Peyer's patch (tissue), 4 donors: Measurements from ENCODE around the gene BICRA.

Experiments used
- POLR2A ChIP-seq, 2 donors: fragments of 450-650 bp; IDR thresholded peaks; one replicate each; pipeline ENCODE4 v1.5.1; 2017; ENCODE audit warnings: antibody characterized with exemption in 2 of 2, mild to moderate bottlenecking in 2 of 2, moderate library complexity in 2 of 2
- TF ChIP-seq, protein P1 (sequence below), 6 experiments: fragments of 450-650 bp in 4 of 6; fragments of 200-600 bp in 2 of 6; sonication (generic) in 1 of 6; IDR thresholded peaks; one replicate each; pipeline ENCODE4 v1.5.1; 2017 to 2019; ENCODE audit warnings: antibody characterized with exemption in 6 of 6, mild to moderate bottlenecking in 3 of 6, moderate library complexity in 1 of 6

GRCh38 chr19:47695533-47696262, 86.8 kb downstream of the BICRA start:
- no peak for TF ChIP-seq POLR2A (IDR thresholded peaks at IDR 0.05)
- TF ChIP-seq, protein P1, sequence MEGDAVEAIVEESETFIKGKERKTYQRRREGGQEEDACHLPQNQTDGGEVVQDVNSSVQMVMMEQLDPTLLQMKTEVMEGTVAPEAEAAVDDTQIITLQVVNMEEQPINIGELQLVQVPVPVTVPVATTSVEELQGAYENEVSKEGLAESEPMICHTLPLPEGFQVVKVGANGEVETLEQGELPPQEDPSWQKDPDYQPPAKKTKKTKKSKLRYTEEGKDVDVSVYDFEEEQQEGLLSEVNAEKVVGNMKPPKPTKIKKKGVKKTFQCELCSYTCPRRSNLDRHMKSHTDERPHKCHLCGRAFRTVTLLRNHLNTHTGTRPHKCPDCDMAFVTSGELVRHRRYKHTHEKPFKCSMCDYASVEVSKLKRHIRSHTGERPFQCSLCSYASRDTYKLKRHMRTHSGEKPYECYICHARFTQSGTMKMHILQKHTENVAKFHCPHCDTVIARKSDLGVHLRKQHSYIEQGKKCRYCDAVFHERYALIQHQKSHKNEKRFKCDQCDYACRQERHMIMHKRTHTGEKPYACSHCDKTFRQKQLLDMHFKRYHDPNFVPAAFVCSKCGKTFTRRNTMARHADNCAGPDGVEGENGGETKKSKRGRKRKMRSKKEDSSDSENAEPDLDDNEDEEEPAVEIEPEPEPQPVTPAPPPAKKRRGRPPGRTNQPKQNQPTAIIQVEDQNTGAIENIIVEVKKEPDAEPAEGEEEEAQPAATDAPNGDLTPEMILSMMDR (IDR thresholded peaks at IDR 0.05) = no peak
